Activated naive CD8-positive, alpha-beta T cell (primary cell): ENCODE measurements around the gene PHLPP1.

Experiments
- H3K27ac Mint-ChIP-seq: one replicate; pipeline ENCODE4 v1.8.0; 2021; ENCODE audit warnings: mixed read lengths
- H3K27me3 Mint-ChIP-seq: one replicate; pipeline ENCODE4 v1.8.0; 2021; ENCODE audit warnings: mixed read lengths
- H3K36me3 Mint-ChIP-seq: one replicate; pipeline ENCODE4 v1.8.0; 2021; ENCODE audit warnings: mixed read lengths
- H3K4me1 Mint-ChIP-seq: one replicate; pipeline ENCODE4 v1.8.0; 2021; ENCODE audit warnings: low read depth, mixed read lengths
- H3K4me3 Mint-ChIP-seq: one replicate; pipeline ENCODE4 v1.8.0; 2021; ENCODE audit warnings: mild to moderate bottlenecking, mixed read lengths
- H3K9me3 Mint-ChIP-seq: one replicate; pipeline ENCODE4 v1.8.0; 2021; ENCODE audit warnings: low read depth, mixed read lengths

Gene PHLPP1

GRCh38 chr18:62749389-62749788, 34.0 kb downstream of the PHLPP1 start:
- Mint-ChIP-seq H3K27ac (no peak overlapping the region), H3K27me3 (no peaks in the 10 kb centered on the region), H3K9me3 (no peaks in the 10 kb centered on the region), H3K4me1 (peaks cover 22% of the 10 kb centered on the region), H3K4me3 (no peak overlapping the region), H3K36me3 (peaks cover 3% of the 10 kb centered on the region)

- Mint-ChIP-seq H3K27me3 (no peaks in the 10 kb centered on the region), H3K9me3 (peaks cover 4% of the 10 kb centered on the region), H3K4me3 (no peak overlapping the region), H3K36me3 (peaks cover 8% of the 10 kb centered on the region), H3K4me1 (peaks cover 21% of the 10 kb centered on the region), H3K27ac (no peak overlapping the region)
These were observed 36.0 kb downstream of the PHLPP1 start for GRCh38 chr18:62751341-62751821.

GRCh38 chr18:62751977-62752376, 36.6 kb downstream of the PHLPP1 start:
- Mint-ChIP-seq H3K36me3 (peaks cover 8% of the 10 kb centered on the region), H3K27me3 (no peaks in the 10 kb centered on the region), H3K9me3 (peaks cover 4% of the 10 kb centered on the region), H3K4me3 (no peak overlapping the region), H3K27ac (no peak overlapping the region), H3K4me1 (peaks cover 21% of the 10 kb centered on the region)

GRCh38 chr18:62754026-62754425, 38.7 kb downstream of the PHLPP1 start:
- Mint-ChIP-seq H3K4me1 (peaks cover 20% of the 10 kb centered on the region), H3K4me3 (no peak overlapping the region), H3K27me3 (no peaks in the 10 kb centered on the region), H3K36me3 (peaks cover 5% of the 10 kb centered on the region), H3K9me3 (peaks cover 4% of the 10 kb centered on the region), H3K27ac (no peak overlapping the region)

GRCh38 chr18:62755454-62755853, 40.1 kb downstream of the PHLPP1 start:
- Mint-ChIP-seq H3K27me3 (no peaks in the 10 kb centered on the region), H3K27ac (no peak overlapping the region), H3K36me3 (peaks cover 5% of the 10 kb centered on the region), H3K4me1 (peaks cover 16% of the 10 kb centered on the region), H3K4me3 (no peak overlapping the region), H3K9me3 (peaks cover 4% of the 10 kb centered on the region)

- Mint-ChIP-seq H3K27ac (no peak overlapping the region), H3K4me1 (peaks cover 13% of the 10 kb centered on the region), H3K9me3 (peaks cover 4% of the 10 kb centered on the region), H3K27me3 (no peaks in the 10 kb centered on the region), H3K4me3 (no peak overlapping the region), H3K36me3 (peaks cover 5% of the 10 kb centered on the region)
These were observed 40.6 kb downstream of the PHLPP1 start for GRCh38 chr18:62755946-62756345.

- Mint-ChIP-seq H3K4me1 (no peaks in the 10 kb centered on the region), H3K9me3 (peaks cover 4% of the 10 kb centered on the region), H3K27ac (no peak overlapping the region), H3K36me3 (peaks cover 5% of the 10 kb centered on the region), H3K4me3 (no peak overlapping the region), H3K27me3 (no peaks in the 10 kb centered on the region)
These were observed 42.2 kb downstream of the PHLPP1 start for GRCh38 chr18:62757399-62758010.

- Mint-ChIP-seq H3K9me3 (peaks cover 4% of the 10 kb centered on the region), H3K4me3 (no peak overlapping the region), H3K4me1 (no peaks in the 10 kb centered on the region), H3K27me3 (no peaks in the 10 kb centered on the region), H3K27ac (no peak overlapping the region), H3K36me3 (peaks cover 5% of the 10 kb centered on the region)
These were observed 43.2 kb downstream of the PHLPP1 start for GRCh38 chr18:62758591-62758990.

GRCh38 chr18:62759704-62760402, 44.5 kb downstream of the PHLPP1 start:
- Mint-ChIP-seq H3K9me3 (peaks cover 4% of the 10 kb centered on the region), H3K4me3 (no peak overlapping the region), H3K27ac (no peak overlapping the region), H3K36me3 (peaks cover 5% of the 10 kb centered on the region), H3K4me1 (no peaks in the 10 kb centered on the region), H3K27me3 (no peaks in the 10 kb centered on the region)

GRCh38 chr18:62760403-62760734, 45.0 kb downstream of the PHLPP1 start:
- Mint-ChIP-seq H3K4me1 (no peaks in the 10 kb centered on the region), H3K4me3 (no peak overlapping the region), H3K27ac (no peak overlapping the region), H3K36me3 (no peaks in the 10 kb centered on the region), H3K9me3 (no peaks in the 10 kb centered on the region), H3K27me3 (no peaks in the 10 kb centered on the region)

GRCh38 chr18:62763101-62763521, 47.8 kb downstream of the PHLPP1 start:
- Mint-ChIP-seq H3K36me3 (no peaks in the 10 kb centered on the region), H3K4me3 (no peak overlapping the region), H3K27me3 (no peaks in the 10 kb centered on the region), H3K27ac (no peak overlapping the region), H3K9me3 (no peaks in the 10 kb centered on the region), H3K4me1 (peaks cover 7% of the 10 kb centered on the region)

- no peaks in the 10 kb centered on the region for H3K9me3 Mint-ChIP-seq
- no peak overlapping the region for H3K4me3 Mint-ChIP-seq
- no peak overlapping the region for H3K27ac Mint-ChIP-seq
- peaks cover 9% of the 10 kb centered on the region for H3K4me1 Mint-ChIP-seq
- no peaks in the 10 kb centered on the region for H3K36me3 Mint-ChIP-seq
- no peaks in the 10 kb centered on the region for H3K27me3 Mint-ChIP-seq
These were observed 50.9 kb downstream of the PHLPP1 start for GRCh38 chr18:62766266-62766665.

GRCh38 chr18:62767321-62767720, 52.0 kb downstream of the PHLPP1 start:
- peaks cover 17% of the 10 kb centered on the region for H3K4me1 Mint-ChIP-seq
- H3K9me3 Mint-ChIP-seq, result no peaks in the 10 kb centered on the region
- no peak overlapping the region for H3K4me3 Mint-ChIP-seq
- H3K27ac Mint-ChIP-seq, result no peak overlapping the region
- no peaks in the 10 kb centered on the region for H3K36me3 Mint-ChIP-seq
- H3K27me3 Mint-ChIP-seq, result no peaks in the 10 kb centered on the region

- peaks cover 17% of the 10 kb centered on the region for H3K4me1 Mint-ChIP-seq
- no peaks in the 10 kb centered on the region for H3K36me3 Mint-ChIP-seq
- H3K4me3 Mint-ChIP-seq, result no peak overlapping the region
- H3K9me3 Mint-ChIP-seq, result no peaks in the 10 kb centered on the region
- H3K27ac Mint-ChIP-seq, result no peak overlapping the region
- H3K27me3 Mint-ChIP-seq, result no peaks in the 10 kb centered on the region
These were observed 52.7 kb downstream of the PHLPP1 start for GRCh38 chr18:62767836-62768557.

- Mint-ChIP-seq H3K4me1 (peaks cover 17% of the 10 kb centered on the region), H3K4me3 (no peak overlapping the region), H3K9me3 (no peaks in the 10 kb centered on the region), H3K27ac (no peak overlapping the region), H3K27me3 (no peaks in the 10 kb centered on the region), H3K36me3 (no peaks in the 10 kb centered on the region)
These were observed 53.2 kb downstream of the PHLPP1 start for GRCh38 chr18:62768558-62768943.
